OCI-LY1 (cell line): ENCODE data around the gene LHFPL2.

Source experiments
- EZH2 ChIP-seq: fragments of 200-600 bp; sonication (generic), shearing (Covaris generic); IDR thresholded peaks from 2 replicates; pipeline ENCODE4 v1.8.0; 2017; ENCODE audit warnings: borderline replicate concordance, mixed run types, mild to moderate bottlenecking, antibody characterized with exemption, low read length, moderate library complexity, mixed read lengths
- TF ChIP-seq, protein P1 (sequence below): fragments of 200-600 bp; sonication (generic), shearing (Covaris generic); IDR thresholded peaks from 2 replicates; pipeline ENCODE4 v1.5.1; 2017; ENCODE audit warnings: mild to moderate bottlenecking, antibody characterized with exemption, low read length, moderate library complexity, mixed read lengths

DNA sequence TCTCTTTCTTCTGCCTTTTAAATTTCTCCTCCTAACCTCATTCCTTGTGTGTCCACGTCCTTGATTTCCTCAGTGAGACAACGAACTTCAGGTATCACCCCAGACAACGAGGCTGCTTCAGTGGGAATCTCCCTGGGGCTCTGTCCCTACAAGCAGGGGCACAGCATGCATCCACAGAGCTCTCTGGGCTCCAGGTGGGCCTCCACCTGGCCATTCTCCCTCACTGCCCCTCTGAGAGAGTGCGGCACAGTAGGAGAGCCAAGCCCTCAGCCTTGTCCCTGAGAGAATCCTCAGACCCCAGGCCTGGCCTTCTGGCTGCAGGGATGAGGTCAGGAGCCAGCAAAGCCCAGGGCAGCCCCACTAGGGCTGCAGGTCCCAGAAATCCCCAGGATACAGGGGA is 105.3 kb downstream of the LHFPL2 start:
- TF ChIP-seq, protein P1, sequence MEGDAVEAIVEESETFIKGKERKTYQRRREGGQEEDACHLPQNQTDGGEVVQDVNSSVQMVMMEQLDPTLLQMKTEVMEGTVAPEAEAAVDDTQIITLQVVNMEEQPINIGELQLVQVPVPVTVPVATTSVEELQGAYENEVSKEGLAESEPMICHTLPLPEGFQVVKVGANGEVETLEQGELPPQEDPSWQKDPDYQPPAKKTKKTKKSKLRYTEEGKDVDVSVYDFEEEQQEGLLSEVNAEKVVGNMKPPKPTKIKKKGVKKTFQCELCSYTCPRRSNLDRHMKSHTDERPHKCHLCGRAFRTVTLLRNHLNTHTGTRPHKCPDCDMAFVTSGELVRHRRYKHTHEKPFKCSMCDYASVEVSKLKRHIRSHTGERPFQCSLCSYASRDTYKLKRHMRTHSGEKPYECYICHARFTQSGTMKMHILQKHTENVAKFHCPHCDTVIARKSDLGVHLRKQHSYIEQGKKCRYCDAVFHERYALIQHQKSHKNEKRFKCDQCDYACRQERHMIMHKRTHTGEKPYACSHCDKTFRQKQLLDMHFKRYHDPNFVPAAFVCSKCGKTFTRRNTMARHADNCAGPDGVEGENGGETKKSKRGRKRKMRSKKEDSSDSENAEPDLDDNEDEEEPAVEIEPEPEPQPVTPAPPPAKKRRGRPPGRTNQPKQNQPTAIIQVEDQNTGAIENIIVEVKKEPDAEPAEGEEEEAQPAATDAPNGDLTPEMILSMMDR: no peak
- no peak for TF ChIP-seq EZH2
